ENCODE data around the gene SRMS. TPM values are rescaled to one million over a fixed set of nuclear protein-coding genes. Genes with fewer than 3 reads are reported as not detected.

Gene SRMS
- total RNA-seq, 1 experiment from 2014 or later = 0.13 TPM

DNA sequence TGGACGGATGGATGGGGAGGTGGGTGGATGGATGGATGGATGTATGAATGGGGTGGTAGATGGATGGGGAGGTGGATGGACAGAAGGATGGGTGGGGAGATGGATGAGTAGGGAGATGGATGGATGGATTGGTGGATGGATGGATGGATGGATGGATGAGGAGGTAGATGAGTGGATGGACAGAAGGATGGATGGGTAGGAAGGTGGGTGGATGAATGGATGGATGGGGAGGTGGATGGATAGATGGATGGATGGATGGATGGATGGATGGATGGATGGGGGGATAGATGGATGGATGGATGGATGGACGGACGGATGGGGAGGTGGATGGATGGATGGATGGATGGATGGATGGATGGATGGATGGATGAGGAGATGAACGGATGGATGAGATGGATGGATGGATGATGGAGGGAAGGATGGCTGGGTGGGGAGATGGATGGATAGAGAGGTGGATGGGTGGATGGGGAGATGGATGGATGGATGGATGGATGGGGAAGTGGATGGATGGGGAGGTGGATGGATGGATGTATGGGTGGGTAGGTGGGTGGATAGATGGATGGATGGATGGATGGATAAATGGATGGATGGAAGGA, 55.8 kb downstream of the SRMS start:
- DNase-seq (ENCODE audit: low spot score) = no peak

- DNase-seq (ENCODE audit: low spot score) = no peak
These were observed 56.5 kb downstream of the SRMS start for GRCh38 chr20:63491078-63491477.

Other genes starting within 250 kb of the SRMS start
- gene CHRNA4, start 186.4 kb downstream of the SRMS start, total RNA-seq (2014; rRNA removed; shearing (Covaris generic)) = not detected in 2 replicates
- 0.08 and 0.13 TPM in 2 replicates for gene KCNQ2, start 75.1 kb downstream of the SRMS start, total RNA-seq (2014; rRNA removed; shearing (Covaris generic))
- 29.8 and 38.0 TPM in 2 replicates for gene EEF1A2, start 48.7 kb downstream of the SRMS start, total RNA-seq (2014; rRNA removed; shearing (Covaris generic))
- 384 and 468 TPM in 2 replicates for gene PPDPF, start 27.0 kb downstream of the SRMS start, total RNA-seq (2014; rRNA removed; shearing (Covaris generic))
- 26.3 and 31.1 TPM in 2 replicates for gene PTK6, start 10.4 kb downstream of the SRMS start, total RNA-seq (2014; rRNA removed; shearing (Covaris generic))
- gene FNDC11, start 6.4 kb upstream of the SRMS start, total RNA-seq (2014; rRNA removed; shearing (Covaris generic)) = 2.2 and 2.4 TPM in 2 replicates
- gene HELZ2, start 26.5 kb upstream of the SRMS start, total RNA-seq (2014; rRNA removed; shearing (Covaris generic)) = 109 and 163 TPM in 2 replicates
- 42.5 and 43.6 TPM in 2 replicates for gene GMEB2, start 79.4 kb upstream of the SRMS start, total RNA-seq (2014; rRNA removed; shearing (Covaris generic))
- 4.7 and 7.0 TPM in 2 replicates for gene STMN3, start 105.7 kb upstream of the SRMS start, total RNA-seq (2014; rRNA removed; shearing (Covaris generic))
- 43.0 and 55.1 TPM in 2 replicates for gene RTEL1, start 110.6 kb upstream of the SRMS start, total RNA-seq (2014; rRNA removed; shearing (Covaris generic))
- 4.1 and 4.9 TPM in 2 replicates for gene TNFRSF6B, start 148.9 kb upstream of the SRMS start, total RNA-seq (2014; rRNA removed; shearing (Covaris generic))
- gene ARFRP1, start 160.2 kb upstream of the SRMS start, total RNA-seq (2014; rRNA removed; shearing (Covaris generic)) = 82.0 and 86.1 TPM in 2 replicates
- 52.1 and 68.6 TPM in 2 replicates for gene ZGPAT, start 160.3 kb upstream of the SRMS start, total RNA-seq (2014; rRNA removed; shearing (Covaris generic))
- 267 and 295 TPM in 2 replicates for gene LIME1, start 188.9 kb upstream of the SRMS start, total RNA-seq (2014; rRNA removed; shearing (Covaris generic))
- 200 and 229 TPM in 2 replicates for gene SLC2A4RG, start 192.0 kb upstream of the SRMS start, total RNA-seq (2014; rRNA removed; shearing (Covaris generic))

Measured in HT-29 (cell line).